CMK (cell line): Measurements from ENCODE around the gene REV3L.
"Not testable (repeated sequence)": the region's sequence is repeated elsewhere in the genome, so short reads cannot be mapped to it uniquely, and the experiment has no call there.

Experiments
- DNase-seq: peaks from one replicate; pipeline ENCODE4 v3.0.0-alpha.2; 2010; ENCODE audit warnings: low read depth

Gene REV3L

GRCh38 chr6:111300938-111301800 lies 181.8 kb downstream of the REV3L start:
- not testable (repeated sequence) for DNase-seq

- DNase-seq, result no peak
Measured at GRCh38 chr6:111297776-111298175, 185.2 kb downstream of the REV3L start.

- DNase-seq, result no peak
Measured at GRCh38 chr6:111294374-111294967, 188.5 kb downstream of the REV3L start.

- no peak for DNase-seq
Measured at GRCh38 chr6:111291336-111292259, 191.4 kb downstream of the REV3L start.

- not testable (repeated sequence) for DNase-seq
Measured at GRCh38 chr6:111290689-111291335, 192.2 kb downstream of the REV3L start.

- DNase-seq, result not testable (repeated sequence)
Measured at GRCh38 chr6:111284356-111284755, 198.7 kb downstream of the REV3L start.

- no peak for DNase-seq
Measured at GRCh38 chr6:111283707-111284106, 199.3 kb downstream of the REV3L start.

GRCh38 chr6:111282515-111282914 lies 200.5 kb downstream of the REV3L start:
- no peak for DNase-seq

GRCh38 chr6:111280445-111280955 lies 202.5 kb downstream of the REV3L start:
- no peak for DNase-seq

GRCh38 chr6:111278731-111279130 lies 204.3 kb downstream of the REV3L start:
- DNase-seq, result no peak

- no peak for DNase-seq
Measured at GRCh38 chr6:111277819-111278218, 205.2 kb downstream of the REV3L start.

GRCh38 chr6:111276736-111277135 lies 206.3 kb downstream of the REV3L start:
- DNase-seq, result no peak

GRCh38 chr6:111276335-111276734 lies 206.7 kb downstream of the REV3L start:
- DNase-seq, result no peak

- no peak for DNase-seq
Measured at GRCh38 chr6:111274593-111275217, 208.3 kb downstream of the REV3L start.

GRCh38 chr6:111270121-111270520 lies 212.9 kb downstream of the REV3L start:
- DNase-seq, result no peak

GRCh38 chr6:111269401-111269970 lies 213.5 kb downstream of the REV3L start:
- DNase-seq, result no peak

GRCh38 chr6:111267764-111268333 lies 215.2 kb downstream of the REV3L start:
- no peak for DNase-seq

GRCh38 chr6:111266276-111266675 lies 216.7 kb downstream of the REV3L start:
- no peak for DNase-seq

- no peak for DNase-seq
Measured at GRCh38 chr6:111265842-111266241, 217.2 kb downstream of the REV3L start.

- no peak for DNase-seq
Measured at GRCh38 chr6:111263837-111264236, 219.2 kb downstream of the REV3L start.
